DND-41 (cell line): ENCODE measurements around the gene ELAVL1.

ENCODE experiments used
- ATAC-seq: fragments of 200-7000 bp; cut with Tn5 transposase; 3 replicates; pipeline ENCODE4 v1.9.1; 2021; ENCODE audit warnings: low read depth; ENCODE audit not compliant: insufficient read depth
- DNase-seq: peaks from one replicate; pipeline ENCODE4 v3.0.0-alpha.2; 2020
- H2AFZ ChIP-seq: 2 replicates; pipeline ENCODE4 v1.6.0; 2012; ENCODE audit warnings: low read depth, low read length
- H3K27ac ChIP-seq: 2 replicates; pipeline ENCODE4 v1.5.1; 2012; ENCODE audit warnings: low read length, inconsistent platforms
- H3K27me3 ChIP-seq: fragments of 200-600 bp; sonication (generic); 2 replicates; pipeline ENCODE4 v1.6.0; 2012; ENCODE audit warnings: low read length, mild to moderate bottlenecking, inconsistent platforms; ENCODE audit not compliant: insufficient read depth, poor library complexity
- H3K36me3 ChIP-seq: 2 replicates; pipeline ENCODE4 v1.5.1; 2012; ENCODE audit warnings: low read length, inconsistent platforms; ENCODE audit not compliant: insufficient read depth
- H3K4me1 ChIP-seq: 2 replicates; pipeline ENCODE4 v1.5.1; 2012; ENCODE audit warnings: mild to moderate bottlenecking, low read length; ENCODE audit not compliant: insufficient read depth
- H3K4me2 ChIP-seq: 2 replicates; pipeline ENCODE4 v1.6.0; 2012; ENCODE audit warnings: mild to moderate bottlenecking, moderate library complexity, low read length, inconsistent platforms; ENCODE audit not compliant: insufficient read depth
- H3K4me3 ChIP-seq, 2 experiments: fragments of 200-600 bp in 1 of 2; shearing (Covaris generic) in 1 of 2; 2 replicates each; pipeline ENCODE4 v1.5.1; 2012 to 2016; ENCODE audit warnings: inconsistent platforms in 2 of 2, low read length in 2 of 2, mild to moderate bottlenecking in 2 of 2, low read depth in 1 of 2, moderate library complexity in 1 of 2
- H3K79me2 ChIP-seq: 2 replicates; pipeline ENCODE4 v1.6.0; 2012; ENCODE audit warnings: low read length, inconsistent platforms; ENCODE audit not compliant: insufficient read depth
- H3K9ac ChIP-seq: 2 replicates; pipeline ENCODE4 v1.6.0; 2012; ENCODE audit warnings: low read depth, mild to moderate bottlenecking, inconsistent platforms, low read length, moderate library complexity
- H3K9me3 ChIP-seq: 2 replicates; pipeline ENCODE4 v1.5.1; 2012; ENCODE audit warnings: low read length, moderate library complexity, mild to moderate bottlenecking, inconsistent platforms; ENCODE audit not compliant: insufficient read depth, severe bottlenecking
- H4K20me1 ChIP-seq: 2 replicates; pipeline ENCODE4 v1.6.0; 2012; ENCODE audit warnings: low read length; ENCODE audit not compliant: insufficient read depth
- EZH2 ChIP-seq: IDR thresholded peaks from 3 replicates; pipeline ENCODE4 v1.6.1; 2012; ENCODE audit warnings: borderline replicate concordance, low read depth, mild to moderate bottlenecking, moderate library complexity, low read length, inconsistent platforms; ENCODE audit not compliant: severe bottlenecking
- TF ChIP-seq, protein P1 (sequence below): IDR thresholded peaks from 2 replicates; pipeline ENCODE4 v1.5.1; 2012; ENCODE audit warnings: borderline replicate concordance, low read length, moderate library complexity, mild to moderate bottlenecking; ENCODE audit not compliant: poor library complexity, severe bottlenecking; ENCODE audit errors: extremely low read depth

Gene ELAVL1

GRCh38 chr19:7992575-7992974 lies 12.9 kb downstream of the ELAVL1 start:
- TF ChIP-seq, protein P1, sequence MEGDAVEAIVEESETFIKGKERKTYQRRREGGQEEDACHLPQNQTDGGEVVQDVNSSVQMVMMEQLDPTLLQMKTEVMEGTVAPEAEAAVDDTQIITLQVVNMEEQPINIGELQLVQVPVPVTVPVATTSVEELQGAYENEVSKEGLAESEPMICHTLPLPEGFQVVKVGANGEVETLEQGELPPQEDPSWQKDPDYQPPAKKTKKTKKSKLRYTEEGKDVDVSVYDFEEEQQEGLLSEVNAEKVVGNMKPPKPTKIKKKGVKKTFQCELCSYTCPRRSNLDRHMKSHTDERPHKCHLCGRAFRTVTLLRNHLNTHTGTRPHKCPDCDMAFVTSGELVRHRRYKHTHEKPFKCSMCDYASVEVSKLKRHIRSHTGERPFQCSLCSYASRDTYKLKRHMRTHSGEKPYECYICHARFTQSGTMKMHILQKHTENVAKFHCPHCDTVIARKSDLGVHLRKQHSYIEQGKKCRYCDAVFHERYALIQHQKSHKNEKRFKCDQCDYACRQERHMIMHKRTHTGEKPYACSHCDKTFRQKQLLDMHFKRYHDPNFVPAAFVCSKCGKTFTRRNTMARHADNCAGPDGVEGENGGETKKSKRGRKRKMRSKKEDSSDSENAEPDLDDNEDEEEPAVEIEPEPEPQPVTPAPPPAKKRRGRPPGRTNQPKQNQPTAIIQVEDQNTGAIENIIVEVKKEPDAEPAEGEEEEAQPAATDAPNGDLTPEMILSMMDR = no peak
- no peak for TF ChIP-seq EZH2
- Histone ChIP-seq H3K36me3 (peaks cover 75% of the 10 kb centered on the region), H3K79me2 (peaks cover 98% of the 10 kb centered on the region), H3K4me1 (peaks cover 3% of the 10 kb centered on the region), H3K27me3 (no peaks in the 10 kb centered on the region), H3K27ac (no peak overlapping the region), H3K9ac (no peak overlapping the region), H3K9me3 (no peaks in the 10 kb centered on the region), H4K20me1 (peaks cover 89% of the 10 kb centered on the region), H3K4me2 (no peak overlapping the region), H2AFZ (no peak overlapping the region), H3K4me3 (no peak overlapping the region)
- ATAC-seq (no peak), DNase-seq (no peak)

- Histone ChIP-seq H3K4me3 (no peak overlapping the region), H4K20me1 (peaks cover 90% of the 10 kb centered on the region), H2AFZ (no peak overlapping the region), H3K9me3 (no peaks in the 10 kb centered on the region), H3K9ac (no peak overlapping the region), H3K79me2 (peaks cover 98% of the 10 kb centered on the region), H3K4me1 (no peaks in the 10 kb centered on the region), H3K4me2 (no peak overlapping the region), H3K27ac (no peak overlapping the region), H3K27me3 (no peaks in the 10 kb centered on the region), H3K36me3 (peaks cover 94% of the 10 kb centered on the region)
- TF ChIP-seq EZH2 = no peak
- TF ChIP-seq, protein P1 = no peak
- DNase-seq = no peak
- no peak for ATAC-seq
These were observed 16.3 kb downstream of the ELAVL1 start for GRCh38 chr19:7989071-7989575.

DNA sequence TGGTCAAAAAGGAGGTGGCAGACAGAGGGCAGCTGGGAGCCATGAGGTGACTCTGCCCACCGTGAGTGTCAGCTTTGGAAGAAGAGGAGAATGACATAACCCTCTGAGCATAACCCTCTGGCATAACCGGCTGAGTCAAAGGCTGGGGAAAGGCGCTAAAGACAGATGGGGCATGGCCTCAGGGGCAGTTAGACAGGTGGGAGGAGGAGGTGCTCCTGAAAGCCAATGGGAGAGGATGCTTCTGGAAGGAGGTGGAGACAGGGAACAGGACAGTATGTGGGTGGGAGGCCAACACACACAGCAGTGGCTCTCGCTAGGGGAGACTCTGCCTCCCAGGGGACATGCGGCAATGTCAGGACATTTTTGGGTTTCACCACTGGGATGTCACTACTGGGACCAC lies 17.1 kb downstream of the ELAVL1 start:
- H4K20me1 ChIP-seq = peaks cover 90% of the 10 kb centered on the region
- H3K9me3 ChIP-seq = no peaks in the 10 kb centered on the region
- H3K79me2 ChIP-seq = peaks cover 98% of the 10 kb centered on the region
- H3K4me1 ChIP-seq = no peaks in the 10 kb centered on the region
- H3K36me3 ChIP-seq = peaks cover 96% of the 10 kb centered on the region
- DNase-seq (no peak), ATAC-seq (no peak)
- H3K4me3 ChIP-seq = no peak overlapping the region
- no peak overlapping the region for H3K4me2 ChIP-seq
- H3K27ac ChIP-seq = no peak overlapping the region
- no peaks in the 10 kb centered on the region for H3K27me3 ChIP-seq
- no peak overlapping the region for H2AFZ ChIP-seq
- H3K9ac ChIP-seq = no peak overlapping the region
- no peak for TF ChIP-seq EZH2
- TF ChIP-seq, protein P1 = no peak
